ENCODE data around the gene NOL3. TPM values are rescaled to one million over a fixed set of nuclear protein-coding genes. Genes with fewer than 3 reads are reported as not detected.

The NOL3 gene
- total and polyA plus RNA-seq, 2 donors (not counting 3 experiments of a cell fraction or from before 2014, with no cell fraction given) = 16.0 to 19.4 TPM

DNA sequence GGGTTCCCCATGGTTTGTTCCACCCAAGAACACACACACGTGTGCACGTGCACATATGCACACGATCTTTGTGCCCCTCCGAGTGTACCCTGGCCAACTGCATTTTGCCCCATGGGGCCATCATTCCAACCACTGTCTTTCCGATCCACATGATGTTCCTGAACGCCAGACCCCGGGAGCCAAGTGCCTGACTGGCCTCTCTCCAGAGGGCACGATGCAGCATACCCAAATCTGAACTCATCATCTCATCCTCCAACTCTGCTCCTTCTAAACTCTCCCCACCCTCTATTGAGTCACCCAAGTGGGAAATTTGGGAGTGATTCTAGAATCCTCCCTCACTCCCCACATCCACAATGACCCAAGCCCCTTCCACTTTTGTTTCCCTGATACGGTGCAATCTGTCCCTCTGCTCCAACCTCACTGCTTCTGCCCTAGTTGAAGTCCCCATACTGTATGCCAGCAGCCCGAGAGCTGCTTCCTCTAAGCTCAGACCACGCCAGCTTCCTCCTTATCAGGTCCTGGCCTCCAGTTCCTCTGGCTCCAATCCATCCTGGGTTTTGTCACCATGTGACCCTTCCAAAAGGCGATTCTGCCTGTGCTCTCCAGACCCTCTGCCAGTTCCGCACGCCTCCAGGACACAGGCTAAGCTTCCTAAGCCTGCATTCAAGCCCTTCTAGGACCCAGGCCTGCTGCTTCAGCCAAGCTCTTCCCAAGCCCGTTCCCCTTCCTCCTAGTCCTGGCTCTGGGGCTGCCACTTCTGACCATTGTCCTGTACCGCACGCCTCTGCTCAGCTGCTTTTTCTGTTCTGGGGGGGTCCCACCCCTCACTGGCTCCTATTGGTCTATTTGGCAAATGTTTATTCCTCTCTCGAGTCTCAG is 46.5 kb downstream of the NOL3 start:
- FAIRE-seq = peak; percentile 93
- H3K27ac ChIP-seq (ENCODE audit: insufficient read depth, low read depth, low read length) = peak overlapping the region; percentile 30
- DNase-seq (ENCODE audit: low read depth, low spot score) = peak; percentile 66
- BruUV-seq (replicated peaks) = no TSS peak
- dilution Hi-C loops (cut with MboI; ENCODE audit: extremely low pct_ligation_motif_present, low sequenced_read_pairs) = no loop called here
- no peaks in the 10 kb centered on the region for H3K9me3 ChIP-seq (replicated peaks; ENCODE audit: control insufficient read depth, insufficient read depth, low read length)
- no peaks in the 10 kb centered on the region for H3K9me1 ChIP-seq (replicated peaks; ENCODE audit: control insufficient read depth, extremely low read depth, insufficient read depth, low read length)
- H2AFZ ChIP-seq (ENCODE audit: low read depth, low read length) = peak overlapping the region; percentile 69
- no peaks in the 10 kb centered on the region for H4K20me1 ChIP-seq (replicated peaks; ENCODE audit: control insufficient read depth, extremely low read depth, insufficient read depth, low read length)
- no peak overlapping the region for H3K9ac ChIP-seq (replicated peaks; ENCODE audit: extremely low read depth, insufficient read depth, low read length)
- POLR2A ChIA-PET = interaction anchor here (0.8 to 1.8 kb wide), 3 partner anchors 10 to 30 kb away, joined by 3 to 8 read pairs (median 6); partner anchors contain the start of genes FHOD1 and TMEM208
- H3K27me3 ChIP-seq (ENCODE audit: control insufficient read depth in 2 of 2, insufficient read depth in 2 of 2, low read length in 2 of 2) = no peaks in the 10 kb centered on the region
- H3K4me1 ChIP-seq (ENCODE audit: control insufficient read depth, extremely low read depth, insufficient read depth, low read length) = peaks cover 22% of the 10 kb centered on the region
- H3K36me3 ChIP-seq (ENCODE audit: control insufficient read depth in 2 of 2, extremely low read depth in 1 of 2, insufficient read depth in 2 of 2, low read length in 2 of 2) = no peaks in the 10 kb centered on the region
- no peak for TF ChIP-seq FOS (IDR thresholded peaks at IDR 0.05; ENCODE audit: borderline replicate concordance, insufficient read depth, low read length)
- no peak for TF ChIP-seq EZH2 (IDR thresholded peaks at IDR 0.05; ENCODE audit: borderline replicate concordance, low read depth, low read length, severe bottlenecking)
- peak; percentile 29 for TF ChIP-seq GATA2 (IDR thresholded peaks at IDR 0.05; ENCODE audit: insufficient read depth, insufficient read length, low read depth, low read length)
- TF ChIP-seq, protein P1, sequence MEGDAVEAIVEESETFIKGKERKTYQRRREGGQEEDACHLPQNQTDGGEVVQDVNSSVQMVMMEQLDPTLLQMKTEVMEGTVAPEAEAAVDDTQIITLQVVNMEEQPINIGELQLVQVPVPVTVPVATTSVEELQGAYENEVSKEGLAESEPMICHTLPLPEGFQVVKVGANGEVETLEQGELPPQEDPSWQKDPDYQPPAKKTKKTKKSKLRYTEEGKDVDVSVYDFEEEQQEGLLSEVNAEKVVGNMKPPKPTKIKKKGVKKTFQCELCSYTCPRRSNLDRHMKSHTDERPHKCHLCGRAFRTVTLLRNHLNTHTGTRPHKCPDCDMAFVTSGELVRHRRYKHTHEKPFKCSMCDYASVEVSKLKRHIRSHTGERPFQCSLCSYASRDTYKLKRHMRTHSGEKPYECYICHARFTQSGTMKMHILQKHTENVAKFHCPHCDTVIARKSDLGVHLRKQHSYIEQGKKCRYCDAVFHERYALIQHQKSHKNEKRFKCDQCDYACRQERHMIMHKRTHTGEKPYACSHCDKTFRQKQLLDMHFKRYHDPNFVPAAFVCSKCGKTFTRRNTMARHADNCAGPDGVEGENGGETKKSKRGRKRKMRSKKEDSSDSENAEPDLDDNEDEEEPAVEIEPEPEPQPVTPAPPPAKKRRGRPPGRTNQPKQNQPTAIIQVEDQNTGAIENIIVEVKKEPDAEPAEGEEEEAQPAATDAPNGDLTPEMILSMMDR (IDR thresholded peaks at IDR 0.05; ENCODE audit: extremely low read depth in 1 of 2, insufficient read depth in 1 of 2, low read depth in 1 of 2, low read length in 2 of 2) = no peak
- TF ChIP-seq JUN (IDR thresholded peaks at IDR 0.05; ENCODE audit: borderline replicate concordance, insufficient read depth, insufficient read length, low read depth) = no peak
- peak; percentile 41 for TF ChIP-seq POLR2AphosphoS5 (IDR thresholded peaks at IDR 0.05; ENCODE audit: insufficient read depth, low read depth, low read length)
- TF ChIP-seq, protein P2, sequence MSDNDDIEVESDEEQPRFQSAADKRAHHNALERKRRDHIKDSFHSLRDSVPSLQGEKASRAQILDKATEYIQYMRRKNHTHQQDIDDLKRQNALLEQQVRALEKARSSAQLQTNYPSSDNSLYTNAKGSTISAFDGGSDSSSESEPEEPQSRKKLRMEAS (IDR thresholded peaks at IDR 0.05; ENCODE audit: insufficient read depth, insufficient read length) = no peak
- peak; percentile 26 for TF ChIP-seq POLR2A (IDR thresholded peaks at IDR 0.05; ENCODE audit: low read depth, low read length)
- CTCF ChIA-PET = interaction anchor here (0.5 to 1.8 kb wide), 8 partner anchors 10 to 177 kb away, joined by 3 to 9 read pairs (median 3); partner anchors contain the start of genes ELMO3 and TMEM208
- H3K4me3 ChIP-seq (replicated peaks in 1 of 3; ENCODE audit: insufficient read depth in 1 of 3, low read depth in 1 of 3, low read length in 3 of 3) = no peak overlapping the region
- H3K4me2 ChIP-seq (ENCODE audit: insufficient read depth, low read length) = peak overlapping the region; percentile 1
- no peaks in the 10 kb centered on the region for H3K79me2 ChIP-seq (ENCODE audit: control insufficient read depth, insufficient read depth, low read length)
- intact Hi-C loops (cut with micrococcal nuclease) = loop anchor here (1.0 to 2.0 kb wide), 2 partner anchors 10 to 18 kb away; partner anchors contain the start of genes ELMO3 and TMEM208
